ENCODE data around the gene IRF3.
A peak's percentile ranks its signal among the peaks of the same experiment; 100 is the strongest.

Gene IRF3

GRCh38 chr19:49687566-49688316 lies 22.1 kb upstream of the IRF3 start:
- DNase-seq (ENCODE audit: low read depth) = no peak

GRCh38 chr19:49687150-49687549 lies 21.5 kb upstream of the IRF3 start:
- no peak for DNase-seq (ENCODE audit: low read depth)

- no peak for DNase-seq (ENCODE audit: low read depth)
Observed at GRCh38 chr19:49686503-49687088, 20.9 kb upstream of the IRF3 start.

- DNase-seq (ENCODE audit: low read depth) = no peak
Observed at GRCh38 chr19:49685845-49686332, 20.2 kb upstream of the IRF3 start.

GRCh38 chr19:49684983-49685553 lies 19.4 kb upstream of the IRF3 start:
- no peak for DNase-seq (ENCODE audit: low read depth)

GRCh38 chr19:49684251-49684982 lies 18.8 kb upstream of the IRF3 start:
- no peak for DNase-seq (ENCODE audit: low read depth)

- DNase-seq (ENCODE audit: low read depth) = no peak
Observed at GRCh38 chr19:49683814-49684250, 18.2 kb upstream of the IRF3 start.

GRCh38 chr19:49682274-49682673 lies 16.6 kb upstream of the IRF3 start:
- no peak for DNase-seq (ENCODE audit: low read depth)

GRCh38 chr19:49681830-49682229 lies 16.2 kb upstream of the IRF3 start:
- DNase-seq (ENCODE audit: low read depth) = no peak

GRCh38 chr19:49680421-49681351 lies 15.0 kb upstream of the IRF3 start:
- peak; percentile 91 for DNase-seq (ENCODE audit: low read depth)

- no peak for DNase-seq (ENCODE audit: low read depth)
Observed at GRCh38 chr19:49679771-49680413, 14.2 kb upstream of the IRF3 start.

GRCh38 chr19:49678985-49679770 lies 13.5 kb upstream of the IRF3 start:
- DNase-seq (ENCODE audit: low read depth) = no peak

- peak; percentile 62 for DNase-seq (ENCODE audit: low read depth)
Observed at GRCh38 chr19:49677901-49678674, 12.4 kb upstream of the IRF3 start.

- no peak for DNase-seq (ENCODE audit: low read depth)
Observed at GRCh38 chr19:49677231-49677900, 11.7 kb upstream of the IRF3 start, which contains the start of gene PRMT1. Gene PRMT1 (plus strand): TSS chr19:49677271. CDS start chr19:49677281, 10 bp downstream.

GRCh38 chr19:49676784-49677230 lies 11.2 kb upstream of the IRF3 start:
- DNase-seq (ENCODE audit: low read depth) = peak; percentile 94

- DNase-seq (ENCODE audit: low read depth) = no peak
Observed at GRCh38 chr19:49676136-49676783, 10.6 kb upstream of the IRF3 start.

- peak; percentile 64 for DNase-seq (ENCODE audit: low read depth)
Observed at GRCh38 chr19:49672131-49672919, 6.7 kb upstream of the IRF3 start.

Measured in stimulated activated CD8-positive, alpha-beta memory T cell treated with anti-CD3 and anti-CD28 coated beads, Interleukin-7, amount 100 ng/mL, for 24 hours (primary cell).